GM06990 (cell line): ENCODE measurements around the gene NOTCH2.
"Not testable (repeated sequence)": the region's sequence is repeated elsewhere in the genome, so short reads cannot be mapped to it uniquely, and the experiment has no call there.

Source experiments
- DNase-seq: peaks from one replicate; pipeline ENCODE4 v3.0.0-alpha.2; 2011; ENCODE audit not compliant: insufficient read length; ENCODE audit errors: extremely low read depth
- H3K27me3 ChIP-seq: replicated peaks from 2 replicates; pipeline ENCODE4 v1.6.0; 2011; ENCODE audit warnings: low read length; ENCODE audit not compliant: control insufficient read depth, insufficient read depth
- H3K36me3 ChIP-seq: 2 replicates; pipeline ENCODE4 v1.5.1; 2011; ENCODE audit warnings: low read length; ENCODE audit not compliant: control insufficient read depth, insufficient read depth
- H3K4me3 ChIP-seq: replicated peaks from 2 replicates; pipeline ENCODE4 v1.5.1; 2011; ENCODE audit warnings: low read depth, mild to moderate bottlenecking, control low read depth, low read length
- CTCF ChIP-seq: IDR thresholded peaks from 2 replicates; pipeline ENCODE4 v1.5.1; 2011; ENCODE audit warnings: low read length, control low read depth, mild to moderate bottlenecking, inconsistent platforms; ENCODE audit not compliant: insufficient read depth, poor library complexity, severe bottlenecking

The NOTCH2 gene

GRCh38 chr1:120001035-120001434 is 68.4 kb downstream of the NOTCH2 start:
- not testable (repeated sequence) for DNase-seq, H3K36me3 ChIP-seq, H3K4me3 ChIP-seq, H3K27me3 ChIP-seq

- not testable (repeated sequence) for DNase-seq, H3K27me3 ChIP-seq, H3K4me3 ChIP-seq, H3K36me3 ChIP-seq
Observed at GRCh38 chr1:119996731-119997312, 72.6 kb downstream of the NOTCH2 start.

- not testable (repeated sequence) for H3K4me3 ChIP-seq, DNase-seq, H3K36me3 ChIP-seq, H3K27me3 ChIP-seq
Observed at GRCh38 chr1:119995975-119996374, 73.5 kb downstream of the NOTCH2 start.

- no peak for TF ChIP-seq CTCF
- DNase-seq, result peak; percentile 10
- H3K27me3 ChIP-seq, result no peaks in the 10 kb centered on the region
Observed at GRCh38 chr1:119988306-119989062, 81.0 kb downstream of the NOTCH2 start.

GRCh38 chr1:119987686-119988085 is 81.8 kb downstream of the NOTCH2 start:
- Histone ChIP-seq H3K4me3 (no peak overlapping the region), H3K27me3 (no peaks in the 10 kb centered on the region), H3K36me3 (no peaks in the 10 kb centered on the region)
- no peak for TF ChIP-seq CTCF
- DNase-seq, result no peak

More at GRCh38 chr1:119988306-119989062, 81.0 kb downstream of the NOTCH2 start:
- no peak overlapping the region for H3K4me3 ChIP-seq
- no peaks in the 10 kb centered on the region for H3K36me3 ChIP-seq

- no peak for DNase-seq
Observed at GRCh38 chr1:119987112-119987511, 82.3 kb downstream of the NOTCH2 start.

More at GRCh38 chr1:119987112-119987511, 82.3 kb downstream of the NOTCH2 start:
- H3K36me3 ChIP-seq, result no peaks in the 10 kb centered on the region
- H3K4me3 ChIP-seq, result no peak overlapping the region
- TF ChIP-seq CTCF, result no peak
- H3K27me3 ChIP-seq, result no peaks in the 10 kb centered on the region
